Activated CD4-positive, alpha-beta T cell treated with anti-CD3 and anti-CD28 coated beads, Interleukin-2, amount 50 U/mL, for 24 hours (primary cell): Measurements from ENCODE around the gene TNS1.

Source experiments
- DNase-seq, 2 donors: peaks; one replicate each; pipeline ENCODE4 v3.0.0-alpha.2; 2020; ENCODE audit warnings: low read depth in 1 of 2, low spot score in 1 of 2

Gene TNS1

DNA sequence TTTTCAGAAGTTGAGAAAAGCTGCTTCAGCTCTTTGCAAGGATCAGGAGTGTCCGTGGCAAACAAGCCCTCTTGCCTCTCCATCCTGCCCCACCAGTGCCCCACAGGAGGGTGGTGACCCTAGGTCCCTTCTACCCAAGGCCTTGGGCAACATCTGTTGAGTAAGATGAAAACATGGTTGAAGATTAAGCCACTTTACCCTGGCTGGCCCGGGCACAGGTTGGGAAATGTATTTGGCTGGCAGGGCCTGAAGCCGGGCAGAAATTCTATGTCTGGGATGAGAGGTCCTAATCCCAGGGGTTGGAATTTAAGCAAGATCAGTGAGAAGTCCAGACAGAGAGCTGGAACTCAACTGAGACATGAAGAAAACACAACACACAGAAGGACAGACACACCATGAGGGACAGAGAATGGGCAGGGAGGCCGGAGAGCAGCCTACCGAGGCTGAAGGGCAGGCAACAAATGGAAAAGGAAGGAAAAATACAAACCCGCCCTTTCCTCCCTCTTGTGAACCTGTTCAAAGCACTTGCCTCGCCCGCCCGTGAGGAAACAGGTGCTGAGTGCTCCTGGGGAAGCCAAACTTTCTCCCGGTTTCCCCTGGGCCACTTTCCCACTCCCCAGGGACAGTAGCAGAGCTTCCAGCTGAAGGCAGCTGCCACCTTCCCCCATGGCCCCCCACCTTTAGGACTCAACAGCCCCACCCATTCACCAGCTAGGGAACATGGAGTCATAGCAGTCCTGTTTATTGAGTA lies 86.1 kb downstream of the TNS1 start:
- DNase-seq = no peak

DNA sequence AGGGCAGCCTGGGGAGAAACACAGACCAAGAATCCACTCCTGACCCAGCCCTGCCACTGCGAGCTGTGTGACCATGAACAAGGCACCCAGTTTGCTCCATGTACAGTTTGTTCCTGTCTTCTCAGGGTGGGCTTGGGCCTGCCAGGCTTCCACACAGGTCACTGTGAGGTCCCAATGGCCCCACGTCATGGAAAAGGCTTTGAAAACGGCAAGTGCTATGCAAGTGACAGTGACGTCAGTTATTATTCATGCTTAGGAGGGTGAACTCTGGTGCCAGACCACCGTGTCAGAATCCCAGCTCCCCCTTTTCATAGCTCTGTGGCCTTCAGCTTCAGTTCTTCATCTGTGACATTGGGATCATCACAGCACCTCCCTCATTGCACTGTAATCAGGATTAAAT lies 87.1 kb downstream of the TNS1 start:
- no peak for DNase-seq

DNA sequence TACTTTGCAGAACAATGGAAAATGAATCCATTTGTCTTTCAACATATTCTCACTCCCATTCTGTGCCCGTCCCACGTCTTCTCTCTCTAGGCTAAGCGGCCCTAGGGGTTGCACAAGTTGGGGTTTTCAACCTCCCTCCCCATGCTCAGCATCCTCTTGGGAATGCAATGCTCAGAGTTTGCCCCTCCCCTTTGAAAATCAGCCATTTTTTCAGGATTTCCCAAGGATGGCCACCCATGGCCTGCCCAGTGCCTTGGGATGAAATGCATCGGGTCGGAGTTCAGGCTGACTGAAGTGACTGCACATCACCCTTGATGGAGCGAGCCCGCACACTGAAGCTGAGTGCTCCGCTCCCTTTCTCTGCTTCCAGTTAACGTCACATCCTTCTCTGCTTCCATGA lies 87.9 kb downstream of the TNS1 start:
- DNase-seq = no peak

DNA sequence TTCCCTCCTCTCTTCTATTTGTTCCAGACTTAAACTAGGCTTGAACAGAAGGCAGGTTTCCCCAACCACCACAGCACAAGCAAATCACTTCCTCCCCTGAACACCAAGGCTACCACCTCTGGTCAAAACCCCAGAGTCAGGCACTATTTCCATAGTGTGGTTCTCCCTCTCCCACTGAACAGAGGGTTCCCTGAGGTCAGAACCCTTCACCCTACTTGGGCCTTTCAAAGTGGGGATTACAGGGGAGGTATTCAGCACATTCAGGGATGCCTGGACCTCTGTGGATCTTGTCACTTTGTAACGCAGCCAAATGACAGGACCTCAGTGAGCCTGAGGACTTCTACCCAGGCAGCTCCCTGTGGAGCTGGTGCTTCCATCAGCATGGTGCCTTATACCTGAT lies 88.7 kb downstream of the TNS1 start:
- DNase-seq = no peak

DNA sequence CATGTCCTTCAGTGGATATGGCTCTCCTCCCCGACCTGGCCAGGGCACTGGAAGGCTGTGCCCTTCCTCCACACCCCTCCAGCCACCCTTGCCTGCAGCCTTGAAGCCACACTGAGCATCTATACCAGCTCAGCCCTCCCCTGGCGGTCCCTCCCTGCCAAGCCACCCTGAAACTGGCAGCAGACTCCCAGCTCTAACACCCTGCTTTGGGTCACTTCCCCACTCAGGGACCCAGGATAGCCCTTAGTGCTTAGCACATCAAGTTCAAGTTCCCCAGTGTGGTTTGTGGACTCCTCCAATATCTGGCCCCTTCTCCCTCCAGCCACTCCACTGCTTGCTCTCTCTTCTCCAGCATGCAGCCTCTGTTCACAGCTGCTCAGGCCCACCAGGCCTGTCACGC lies 89.4 kb downstream of the TNS1 start:
- no peak for DNase-seq

DNA sequence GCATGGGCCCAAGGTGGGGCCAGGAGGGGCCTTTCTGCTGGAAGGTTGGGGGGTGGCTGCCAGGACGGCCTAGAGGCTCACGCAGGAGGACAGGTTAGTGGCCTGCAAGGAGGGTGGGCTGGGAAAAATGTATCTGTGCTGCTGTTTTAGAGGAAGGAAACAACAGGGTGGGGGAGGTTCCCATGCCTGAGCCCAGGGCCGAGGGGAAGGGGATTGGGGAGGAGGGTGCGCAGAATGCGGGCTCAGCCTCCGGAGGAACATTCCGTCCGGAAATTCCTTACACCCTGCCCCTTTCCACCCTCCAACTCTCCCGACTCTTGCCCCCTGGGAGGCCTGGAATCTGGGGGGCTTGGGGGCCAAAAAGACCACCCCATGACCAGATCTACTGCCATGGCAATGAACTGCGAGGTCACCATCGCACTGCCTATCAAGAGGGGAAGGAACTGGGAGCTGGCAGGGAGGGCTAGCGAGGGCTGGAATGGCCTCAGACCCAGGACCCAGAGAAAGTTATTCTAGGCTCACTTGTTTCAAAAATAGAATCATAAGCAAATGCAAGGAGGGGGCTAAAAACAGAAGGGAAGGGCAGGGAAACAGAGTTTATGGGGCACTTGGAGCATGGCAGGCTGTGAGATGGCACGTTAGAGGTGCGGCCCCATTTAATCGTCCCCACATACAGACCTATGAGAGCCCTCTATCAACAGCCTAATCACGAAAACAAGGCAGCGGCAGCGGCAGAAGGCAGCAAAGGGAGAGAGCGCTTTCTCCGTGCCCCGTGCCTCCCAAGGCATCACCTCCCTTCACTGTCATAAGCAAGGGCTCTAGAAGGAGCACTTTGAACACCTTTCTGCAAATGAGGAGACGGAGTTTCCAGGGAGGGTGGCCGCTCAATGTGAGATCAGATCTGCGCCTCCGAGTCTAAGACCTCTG lies 90.4 kb downstream of the TNS1 start:
- no peak for DNase-seq

DNA sequence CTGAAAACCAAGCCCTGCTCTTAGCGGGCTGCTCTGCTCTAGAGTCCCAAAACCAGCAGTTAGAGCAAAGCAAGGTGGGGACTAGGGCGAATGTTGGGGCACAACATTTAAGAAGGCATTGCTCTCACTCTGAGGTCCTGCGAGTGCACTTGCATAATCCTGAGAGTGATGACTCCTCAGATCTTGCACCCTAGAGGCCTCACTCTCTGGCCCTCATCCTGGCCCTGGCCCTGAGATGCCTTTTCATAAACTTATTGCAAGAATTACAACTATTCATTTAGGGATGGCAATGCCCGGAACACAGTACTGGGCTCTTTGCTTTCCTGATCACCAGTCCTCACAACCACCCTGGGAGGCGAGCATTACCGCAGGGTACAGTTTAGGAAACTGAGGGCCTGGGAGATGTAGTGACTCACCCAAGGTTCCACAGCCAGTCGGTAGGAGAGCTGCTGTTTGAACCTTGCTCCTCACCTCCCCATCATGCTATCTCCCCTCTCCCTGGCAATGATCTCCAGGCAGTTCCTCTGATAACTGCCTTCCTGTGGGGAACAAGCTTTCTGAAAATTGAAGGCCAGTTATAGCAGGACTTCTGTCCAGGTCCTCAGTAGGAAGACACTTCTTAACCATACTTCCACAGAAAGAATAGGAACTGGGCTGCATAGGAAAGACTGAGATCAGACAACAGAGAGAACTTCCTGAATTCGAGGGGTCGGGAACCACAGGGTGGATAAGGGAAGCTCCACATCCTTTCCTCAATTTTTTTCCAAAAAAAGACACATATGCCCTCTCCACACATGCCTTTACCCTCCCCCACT lies 91.3 kb downstream of the TNS1 start:
- no peak for DNase-seq

DNA sequence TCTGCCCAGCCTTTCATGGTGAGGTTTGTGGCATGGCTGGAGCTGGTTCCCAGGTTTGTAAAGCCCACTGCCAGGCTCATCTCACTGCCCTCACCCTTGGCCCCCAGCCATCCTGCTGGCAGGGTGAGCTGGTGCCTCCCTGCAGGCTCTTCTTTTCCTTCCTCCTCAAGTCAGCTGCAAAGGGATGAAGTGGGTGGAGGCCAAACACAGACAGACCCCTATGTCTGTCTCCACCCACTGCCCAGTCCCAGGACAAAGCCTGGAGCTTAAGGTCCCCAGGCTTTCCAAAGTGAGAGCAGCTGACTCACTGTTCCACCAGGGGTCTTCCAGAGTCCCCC lies 92.0 kb downstream of the TNS1 start:
- no peak for DNase-seq

DNA sequence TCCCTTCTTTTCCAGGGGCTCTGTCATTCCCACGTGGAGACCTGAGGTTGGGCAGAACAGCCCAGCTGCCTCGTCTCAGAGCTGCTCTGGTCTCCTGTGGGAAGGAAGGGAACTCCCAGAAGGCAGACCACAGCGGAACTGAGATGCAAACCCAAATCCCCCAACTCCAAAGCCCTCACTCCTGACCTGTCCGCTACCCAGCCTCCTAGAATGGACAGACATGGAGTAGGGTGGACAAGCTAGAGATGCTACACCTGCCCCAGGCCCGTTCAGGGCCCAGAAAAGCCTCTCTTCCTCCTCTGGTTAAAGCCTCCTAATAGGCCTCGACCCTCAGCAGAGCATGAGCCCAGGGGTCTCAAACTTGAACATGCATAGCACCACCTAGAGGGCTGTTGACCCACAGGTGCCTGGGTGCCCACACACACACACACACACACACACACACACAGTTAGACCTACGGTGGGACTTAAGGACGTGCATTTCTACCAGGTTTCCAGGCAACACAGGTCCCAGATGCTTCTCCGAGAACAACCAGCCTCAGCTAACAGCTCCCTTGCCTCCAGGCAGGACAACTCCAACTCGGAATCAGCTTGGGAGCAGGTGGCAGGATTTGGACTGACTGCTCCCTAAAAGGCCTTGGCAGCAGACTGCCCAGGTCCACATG lies 93.5 kb downstream of the TNS1 start:
- no peak for DNase-seq

DNA sequence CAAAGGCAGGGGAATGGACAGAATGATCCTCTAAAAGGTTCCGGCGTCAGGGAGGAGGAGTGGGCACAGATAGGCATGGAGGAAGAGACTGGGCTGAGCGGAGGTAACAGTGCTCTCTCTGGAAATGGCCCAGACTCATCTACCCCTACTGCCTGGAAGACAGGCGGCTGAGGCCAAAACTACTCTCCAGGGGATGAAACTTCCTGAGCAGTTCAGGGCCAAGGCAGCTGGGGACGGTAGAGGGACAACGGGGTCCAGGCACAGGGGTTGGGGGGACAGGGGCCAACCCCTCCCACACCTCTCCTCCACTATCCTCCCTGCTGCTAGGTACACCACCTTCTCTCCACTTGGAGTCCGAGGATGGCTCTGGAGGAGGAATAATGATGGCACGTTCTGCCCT lies 94.3 kb downstream of the TNS1 start:
- no peak for DNase-seq

DNA sequence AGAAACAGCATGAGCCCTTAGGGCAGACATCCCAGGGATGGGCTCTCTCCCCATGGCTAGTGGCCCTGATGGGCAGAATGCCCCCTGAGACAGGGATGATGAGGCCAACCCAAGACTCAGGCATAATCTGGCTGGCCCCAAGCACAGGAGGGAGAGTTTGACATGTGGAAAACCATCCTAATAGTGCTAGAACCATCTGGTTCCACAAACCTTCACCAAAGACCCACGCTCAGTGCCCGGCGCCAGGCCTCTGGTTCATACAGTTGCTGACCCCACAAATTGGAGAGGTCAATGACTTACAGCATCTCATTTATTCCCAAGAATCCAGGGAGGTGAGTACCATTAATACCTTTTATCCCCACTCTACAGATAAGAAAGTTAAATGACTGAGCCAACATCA lies 95.5 kb downstream of the TNS1 start:
- no peak for DNase-seq

DNA sequence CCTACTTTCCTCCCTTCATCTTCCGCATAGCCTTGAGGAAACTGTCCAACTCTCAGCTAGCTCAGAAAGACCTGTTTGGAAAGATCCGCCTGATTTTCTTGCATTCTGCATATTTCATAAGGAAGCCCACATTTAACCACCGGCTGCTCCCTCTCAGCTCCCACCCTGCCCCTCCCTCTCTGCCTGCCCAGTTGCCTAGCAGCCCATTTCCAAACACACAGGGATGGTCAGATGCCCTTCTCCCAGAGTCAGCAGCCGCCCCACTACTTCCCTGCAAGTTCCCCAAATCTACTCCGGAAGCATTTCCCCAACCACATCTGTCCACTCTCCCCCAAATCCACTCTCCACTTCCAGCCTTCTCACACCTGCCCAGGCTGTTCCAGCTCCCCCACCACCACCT lies 96.0 kb downstream of the TNS1 start:
- DNase-seq = no peak

DNA sequence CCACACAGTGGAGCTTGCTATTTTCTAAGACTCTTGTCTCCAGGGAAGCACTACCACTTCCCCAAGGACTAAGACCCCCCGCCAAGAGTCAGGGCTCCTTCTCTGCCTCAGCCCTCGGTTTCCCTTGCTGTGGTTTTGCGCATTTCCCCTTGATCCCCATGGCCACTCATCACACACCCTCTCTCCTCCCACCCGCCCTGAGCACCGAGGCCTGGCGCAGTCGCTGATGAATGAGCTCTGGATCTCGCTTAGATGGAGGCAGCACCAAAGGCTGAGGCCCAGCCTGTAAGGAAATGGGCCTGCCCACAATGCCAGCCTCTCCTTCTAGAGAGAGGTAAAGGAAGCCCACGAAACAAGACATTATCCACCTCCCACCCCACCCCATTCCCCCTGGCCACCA lies 96.9 kb downstream of the TNS1 start:
- DNase-seq = no peak

DNA sequence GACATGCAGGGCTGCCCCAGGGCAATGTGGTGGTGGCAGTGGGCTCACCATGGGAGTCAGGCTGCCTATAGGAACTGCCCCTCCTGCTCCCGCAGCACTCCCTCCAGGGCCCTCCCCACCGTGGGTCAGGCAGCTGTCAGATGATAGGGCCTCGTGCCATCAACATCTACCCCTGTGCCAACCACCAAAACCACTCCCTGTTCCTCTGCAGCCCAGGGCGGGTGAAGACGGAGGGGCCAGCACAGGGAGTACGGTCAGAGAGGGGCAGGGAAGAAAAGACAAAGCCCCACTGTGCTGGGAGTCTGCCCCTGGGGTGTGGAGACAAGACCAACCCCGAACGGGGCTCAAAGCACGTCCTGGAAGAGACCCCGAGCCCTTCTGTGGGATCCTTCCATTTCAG lies 97.4 kb downstream of the TNS1 start:
- no peak for DNase-seq

DNA sequence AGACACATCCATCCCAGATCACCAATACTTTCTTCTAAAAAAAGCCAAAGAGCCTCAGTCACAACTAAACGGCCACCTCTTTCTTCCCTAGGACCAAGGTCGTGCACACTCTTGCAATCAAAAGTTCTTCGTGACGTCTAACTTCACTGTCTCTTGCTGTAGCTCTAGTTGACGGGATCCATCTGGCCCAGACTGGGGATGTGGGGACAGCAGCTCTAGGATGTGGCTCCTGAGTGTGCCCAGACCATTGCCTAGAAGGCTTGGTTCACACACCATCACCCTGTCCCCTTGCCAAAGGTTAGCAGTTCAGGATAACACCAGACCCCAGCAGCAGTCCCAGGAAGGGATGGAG lies 98.2 kb downstream of the TNS1 start:
- no peak for DNase-seq

DNA sequence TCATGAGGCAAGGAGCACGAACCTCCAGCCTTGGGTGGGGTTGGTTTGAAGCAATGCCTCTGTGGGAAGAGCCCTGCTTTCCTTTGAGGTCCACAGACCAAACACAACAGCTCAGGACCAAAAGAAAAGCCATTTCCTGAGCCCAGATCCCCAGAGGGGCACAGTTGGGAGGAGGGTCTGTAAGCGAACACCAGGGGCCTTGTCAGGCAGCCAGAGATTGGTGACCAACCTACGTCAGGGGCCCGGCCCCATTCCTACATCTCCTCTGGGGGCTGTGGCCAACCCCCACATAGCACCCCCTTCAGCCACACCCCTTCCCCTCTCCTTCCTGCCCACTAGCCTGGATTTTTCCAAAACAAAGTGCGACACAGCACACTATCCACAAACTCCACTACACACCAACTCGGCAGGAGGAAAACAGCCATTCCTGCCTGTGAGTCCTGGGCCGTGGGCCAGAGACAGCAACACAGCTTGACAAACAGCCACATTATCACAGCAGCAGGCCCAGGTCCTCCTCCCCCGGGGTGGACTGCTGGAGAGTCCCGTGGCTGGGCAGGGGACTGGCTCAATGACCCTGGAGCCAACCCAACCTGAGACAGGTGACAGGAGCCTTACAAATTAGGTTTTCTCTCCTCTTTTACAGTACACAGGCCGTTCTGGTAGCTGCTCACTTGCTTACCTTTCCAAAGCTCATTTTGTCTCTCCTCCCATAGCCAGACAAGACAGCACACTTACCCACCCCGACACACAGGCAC lies 98.8 kb downstream of the TNS1 start:
- no peak for DNase-seq

DNA sequence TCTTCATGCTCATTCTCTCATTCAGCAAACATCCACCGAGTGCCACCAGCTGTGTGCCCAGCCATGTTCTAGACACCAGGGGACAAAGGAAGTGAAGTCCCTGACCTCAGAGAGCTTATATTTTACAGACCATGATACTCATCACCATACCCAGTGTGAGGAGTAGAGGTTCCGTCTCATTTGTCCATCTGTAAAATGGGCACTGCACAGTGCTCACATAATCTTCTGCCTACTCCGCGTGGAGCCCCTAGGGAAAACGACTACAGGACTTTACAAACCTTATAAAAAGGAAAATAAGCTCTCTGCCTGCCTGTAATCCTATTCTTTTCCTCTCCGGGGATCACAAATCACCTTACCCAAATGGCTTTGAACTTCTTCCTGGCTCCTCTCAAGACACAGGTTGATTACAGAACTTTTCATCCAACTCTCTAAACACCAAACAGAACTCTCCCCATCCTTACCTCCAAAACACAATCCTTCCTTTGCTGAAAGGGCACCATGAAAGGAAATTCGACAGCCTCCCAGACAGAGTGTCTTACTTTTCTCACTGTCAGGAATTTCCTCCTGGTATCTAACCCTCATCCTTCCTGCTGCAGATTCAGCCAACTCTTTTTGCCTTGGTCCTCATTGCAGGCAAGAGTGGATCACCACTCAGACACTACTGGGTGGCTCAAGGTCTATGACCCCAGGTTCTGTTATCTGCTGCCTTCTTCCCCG lies 99.5 kb downstream of the TNS1 start:
- DNase-seq = no peak

DNA sequence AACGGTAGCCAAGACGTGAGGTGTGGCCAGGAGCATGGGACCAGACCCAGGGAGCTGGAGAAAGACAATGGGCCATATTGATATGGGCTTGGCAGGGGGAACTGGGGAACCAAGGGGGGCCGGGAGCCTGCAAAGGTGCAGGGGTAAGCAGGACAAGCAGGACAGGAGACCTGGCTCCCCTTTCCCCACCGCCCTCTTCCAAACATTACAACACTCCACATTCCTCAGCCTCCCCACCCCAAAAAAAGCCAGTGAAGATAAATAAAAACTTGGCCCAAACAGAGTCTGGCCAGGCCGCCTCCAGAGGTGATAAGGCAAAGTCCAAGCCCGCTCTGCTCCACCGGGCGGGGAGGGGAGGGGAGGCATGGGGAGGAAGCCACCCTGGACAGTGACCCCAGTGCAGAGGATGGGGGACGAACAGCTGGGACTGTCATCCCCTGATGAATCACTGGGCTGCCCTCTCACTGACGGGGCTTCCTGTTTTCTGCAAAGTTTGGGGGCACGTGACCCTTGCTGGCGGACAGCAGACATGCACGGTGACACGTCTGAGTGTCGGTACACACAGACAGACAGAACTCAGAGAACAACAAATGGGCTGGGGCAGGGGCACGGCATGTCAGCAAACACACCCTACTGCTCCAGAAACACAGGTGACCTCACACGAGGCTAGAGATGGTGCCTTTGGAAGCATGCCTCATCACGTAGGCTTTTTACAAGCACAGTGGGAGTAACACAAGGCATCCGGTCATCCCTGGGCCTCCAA lies 100.2 kb downstream of the TNS1 start:
- no peak for DNase-seq

DNA sequence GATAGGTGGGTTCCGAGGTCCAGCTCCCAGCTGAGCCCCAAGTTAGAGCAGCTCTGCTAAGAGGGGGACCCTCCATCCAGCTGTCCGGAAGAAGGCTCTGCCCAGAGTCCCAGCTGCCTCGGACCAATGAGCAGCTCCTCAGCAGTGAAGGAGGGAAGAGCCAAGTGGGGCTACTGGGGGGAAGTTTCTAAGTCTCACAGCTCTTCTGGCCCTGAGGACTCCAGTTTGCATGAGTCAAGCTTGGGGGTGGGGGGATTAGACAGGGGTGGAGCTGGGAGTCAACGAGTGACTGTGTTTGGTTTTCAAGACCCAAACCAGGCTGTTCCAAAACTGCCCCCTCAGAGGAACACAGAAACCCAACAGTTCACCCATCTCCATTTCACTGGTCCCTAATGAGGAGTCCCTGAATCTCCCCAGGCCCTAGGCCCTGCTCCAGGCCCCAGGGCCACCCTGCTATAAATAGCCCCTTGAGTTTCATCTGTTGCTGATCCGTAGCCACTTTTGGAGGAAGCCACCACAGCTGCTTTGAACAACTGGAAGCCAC lies 100.9 kb downstream of the TNS1 start:
- no peak for DNase-seq
